ENCODE measurements around the gene H19. TPM values are rescaled to one million over a fixed set of nuclear protein-coding genes. Genes with fewer than 3 reads are reported as not detected.

H19 gene
- total RNA-seq, 1 experiment from 2014 or later: 0.17 TPM

GRCh38 chr11:1983601-1983961, 14.1 kb downstream of the H19 start:
- no peak for DNase-seq (ENCODE audit: low read depth)

GRCh38 chr11:1982873-1983600, 14.6 kb downstream of the H19 start:
- DNase-seq (ENCODE audit: low read depth): no peak

GRCh38 chr11:1979607-1980006, 18.0 kb downstream of the H19 start:
- no peak for DNase-seq (ENCODE audit: low read depth)

GRCh38 chr11:1978720-1979473, 18.7 kb downstream of the H19 start:
- DNase-seq (ENCODE audit: low read depth): no peak

- DNase-seq (ENCODE audit: low read depth): no peak
Observed at GRCh38 chr11:1975185-1975584, 22.5 kb downstream of the H19 start.

- no peak for DNase-seq (ENCODE audit: low read depth)
Observed at GRCh38 chr11:1970956-1971355, 26.7 kb downstream of the H19 start.

GRCh38 chr11:1969776-1970175, 27.9 kb downstream of the H19 start:
- no peak for DNase-seq (ENCODE audit: low read depth)

- DNase-seq (ENCODE audit: low read depth): no peak
Observed at GRCh38 chr11:1969035-1969434, 28.6 kb downstream of the H19 start.

- DNase-seq (ENCODE audit: low read depth): no peak
Observed at GRCh38 chr11:1968454-1969002, 29.1 kb downstream of the H19 start.

- no peak for DNase-seq (ENCODE audit: low read depth)
Observed at GRCh38 chr11:1967641-1968225, 29.9 kb downstream of the H19 start.

- no peak for DNase-seq (ENCODE audit: low read depth)
Observed at GRCh38 chr11:1966531-1966930, 31.1 kb downstream of the H19 start.

- DNase-seq (ENCODE audit: low read depth): no peak
Observed at GRCh38 chr11:1964955-1965354, 32.7 kb downstream of the H19 start.

GRCh38 chr11:1964348-1964747, 33.3 kb downstream of the H19 start:
- DNase-seq (ENCODE audit: low read depth): no peak

- DNase-seq (ENCODE audit: low read depth): no peak
Observed at GRCh38 chr11:1963864-1964263, 33.8 kb downstream of the H19 start.

GRCh38 chr11:1959786-1960185, 37.9 kb downstream of the H19 start:
- DNase-seq (ENCODE audit: low read depth): no peak

- DNase-seq (ENCODE audit: low read depth): no peak
Observed at GRCh38 chr11:1958367-1958766, 39.3 kb downstream of the H19 start.

- DNase-seq (ENCODE audit: low read depth): no peak
Observed at GRCh38 chr11:1953489-1954266, 44.0 kb downstream of the H19 start.

- no peak for DNase-seq (ENCODE audit: low read depth)
Observed at GRCh38 chr11:1952806-1953482, 44.7 kb downstream of the H19 start.

- no peak for DNase-seq (ENCODE audit: low read depth)
Observed at GRCh38 chr11:1949922-1950321, 47.7 kb downstream of the H19 start.

- no peak for DNase-seq (ENCODE audit: low read depth)
Observed at GRCh38 chr11:1949302-1949701, 48.3 kb downstream of the H19 start.

- no peak for DNase-seq (ENCODE audit: low read depth)
Observed at GRCh38 chr11:1948389-1948788, 49.3 kb downstream of the H19 start.
